HCT116 (cell line): ENCODE results near the gene FBXL4. TPM values are rescaled to one million over a fixed set of nuclear protein-coding genes. Genes with fewer than 3 reads are reported as not detected.

Source experiments
- ATAC-seq: fragments of 200-7000 bp; cut with Tn5 transposase; 2 replicates; pipeline ENCODE4 v1.9.1; 2020; ENCODE audit warnings: mild to moderate bottlenecking, moderate library complexity
- BruUV-seq: library from RNA; stranded (reverse); fragments of 400-500 nt; replicated peaks from 2 replicates; lab custom pipeline; 2021; lab: Mats Ljungman, UMichigan
- CTCF ChIA-PET: fragments of 300-600 bp; sonication (Branson Sonifier 250); formaldehyde crosslinking; loops from one replicate; lab custom pipeline; 2021; ENCODE audit warnings: antibody characterized with exemption; lab: Charles Lee
- POLR2A ChIA-PET: fragments of 300-600, 350-600 bp; sonication (Branson Sonifier 250); formaldehyde crosslinking; loops from one replicate; lab custom pipeline; 2021; ENCODE audit warnings: antibody characterized with exemption; lab: Charles Lee
- RAD21 ChIA-PET, 2 experiments: fragments of 300-600 bp; sonication (Branson Sonifier 250); formaldehyde crosslinking; loops; one replicate each; lab custom pipeline; 2023; ENCODE audit warnings: low total read pairs in 2 of 2; ENCODE audit not compliant: uncharacterized antibody in 2 of 2, unreplicated experiment in 2 of 2, low non-redundant PET in 1 of 2; lab: Charles Lee
- DNase-seq: peaks from one replicate; pipeline ENCODE4 v3.0.0-alpha.2; 2010; ENCODE audit warnings: low read depth, low spot score
- H2AFZ ChIP-seq: fragments of 200-600 bp; shearing (Covaris generic), sonication (generic); 2 replicates; pipeline ENCODE4 v1.6.1; 2017; ENCODE audit warnings: low read depth, mixed run types, mixed read lengths, antibody characterized with exemption, low read length; ENCODE audit not compliant: poor library complexity, severe bottlenecking
- H3K27ac ChIP-seq: 2 replicates; pipeline ENCODE4 v1.5.1; 2012; ENCODE audit warnings: low read depth, low read length
- H3K27me3 ChIP-seq: fragments of 200-600 bp; sonication (generic); 2 replicates; pipeline ENCODE4 v1.6.1; 2016; ENCODE audit warnings: mixed run types, low read length, mixed read lengths; ENCODE audit not compliant: insufficient read depth
- H3K36me3 ChIP-seq, 2 experiments: fragments of 200-500 bp in 1 of 2; fragments of 200-600 bp in 1 of 2; sonication (Bioruptor generic) in 1 of 2; sonication (generic) in 1 of 2; 2 replicates each; pipeline versions ENCODE4 v1.5.1 to v1.6.1; 2014 to 2016; ENCODE audit warnings: low read length in 2 of 2, inconsistent platforms in 1 of 2, mixed read lengths in 1 of 2, mixed run types in 1 of 2; ENCODE audit not compliant: insufficient read depth in 2 of 2, control insufficient read depth in 1 of 2
- H3K4me1 ChIP-seq, 2 experiments: fragments of 200-600 bp in 1 of 2; sonication (generic) in 1 of 2; 2 replicates each; pipeline versions ENCODE4 v1.5.1 to v1.6.1; 2012 to 2017; ENCODE audit warnings: low read length in 2 of 2, inconsistent platforms in 1 of 2, mild to moderate bottlenecking in 1 of 2, mixed read lengths in 1 of 2, mixed run types in 1 of 2, moderate library complexity in 1 of 2; ENCODE audit not compliant: insufficient read depth in 2 of 2, control insufficient read depth in 1 of 2
- H3K4me2 ChIP-seq: fragments of 200-600 bp; sonication (generic); 2 replicates; pipeline ENCODE4 v1.6.1; 2017; ENCODE audit warnings: mixed run types, low read length, mixed read lengths
- H3K4me3 ChIP-seq, 2 experiments: fragments of 200-600 bp in 1 of 2; sonication (generic) in 1 of 2; replicated peaks in 1 of 2; 2 replicates each; pipeline ENCODE4 v1.5.1; 2011 to 2016; ENCODE audit warnings: low read length in 2 of 2, control low read depth in 1 of 2, low read depth in 1 of 2, mild to moderate bottlenecking in 1 of 2, mixed read lengths in 1 of 2, mixed run types in 1 of 2
- H3K79me2 ChIP-seq: fragments of 200-600 bp; sonication (generic); 2 replicates; pipeline ENCODE4 v1.6.1; 2017; ENCODE audit warnings: mild to moderate bottlenecking, mixed run types, low read length, moderate library complexity, mixed read lengths; ENCODE audit not compliant: insufficient read depth
- H3K9ac ChIP-seq: fragments of 200-600 bp; sonication (generic); 2 replicates; pipeline ENCODE4 v1.6.1; 2016; ENCODE audit warnings: low read length, mixed read lengths
- H3K9me2 ChIP-seq: fragments of 200-600 bp; sonication (generic), shearing (Covaris generic); 2 replicates; pipeline ENCODE4 v1.6.1; 2017; ENCODE audit warnings: mixed run types, mild to moderate bottlenecking, moderate library complexity; ENCODE audit not compliant: insufficient read depth
- H3K9me3 ChIP-seq, 2 experiments: fragments of 200-500 bp in 1 of 2; fragments of 200-600 bp in 1 of 2; sonication (Bioruptor generic) in 1 of 2; sonication (generic) in 1 of 2; 2 replicates each; pipeline ENCODE4 v1.6.1; 2014 to 2017; ENCODE audit warnings: low read length in 2 of 2, mixed read lengths in 2 of 2, inconsistent platforms in 1 of 2, low read depth in 1 of 2, mild to moderate bottlenecking in 1 of 2, mixed run types in 1 of 2, moderate library complexity in 1 of 2; ENCODE audit not compliant: control insufficient read depth in 1 of 2, insufficient read depth in 1 of 2
- H4K20me1 ChIP-seq: fragments of 200-600 bp; sonication (generic), shearing (Covaris generic); 2 replicates; pipeline ENCODE4 v1.6.1; 2017; ENCODE audit warnings: mixed run types, mild to moderate bottlenecking, moderate library complexity; ENCODE audit not compliant: insufficient read depth
- CEBPB ChIP-seq: IDR thresholded peaks from 2 replicates; pipeline ENCODE4 v1.6.1; 2012; ENCODE audit warnings: low read depth
- EZH2 ChIP-seq: fragments of 200-600 bp; sonication (generic); IDR thresholded peaks from 2 replicates; pipeline ENCODE4 v1.6.1; 2017; ENCODE audit warnings: antibody characterized with exemption, mixed run types
- EZH2phosphoT487 ChIP-seq: fragments of 200-600 bp; IDR thresholded peaks from 2 replicates; pipeline ENCODE4 v1.6.1; 2018; ENCODE audit warnings: antibody characterized with exemption, borderline replicate concordance
- RAD21 ChIP-seq: IDR thresholded peaks from 2 replicates; pipeline ENCODE4 v1.6.1; 2012; ENCODE audit warnings: low read depth, mild to moderate bottlenecking
- intact Hi-C: fragments of 100-400 bp; cut with micrococcal nuclease; formaldehyde crosslinking; loops from 2 replicates; pipeline ENCODE4 v1.10.0; 2022
- total RNA-seq: library from RNA; stranded (reverse); gene quantifications from one replicate; pipeline ENCODE4 v1.2.1, GENCODE V29; 2021; ENCODE audit not compliant: unreplicated experiment
- TF ChIP-seq, protein P1 (sequence below), 3 experiments: fragments of 200-600 bp in 1 of 3; sonication (generic) in 1 of 3; IDR thresholded peaks in 2 of 3; conservative IDR thresholded peaks in 1 of 3; 2 replicates each; pipeline ENCODE4 v1.5.1; 2012 to 2017; ENCODE audit warnings: low read depth in 2 of 3, low read length in 2 of 3, antibody characterized with exemption in 1 of 3, borderline replicate concordance in 1 of 3, control low read depth in 1 of 3, mild to moderate bottlenecking in 1 of 3, mixed read lengths in 1 of 3, mixed run types in 1 of 3, moderate library complexity in 1 of 3; ENCODE audit not compliant: insufficient read depth in 1 of 3
- TF ChIP-seq, protein P2 (sequence below): IDR thresholded peaks from 2 replicates; pipeline ENCODE4 v1.6.1; 2012

FBXL4 gene
- total RNA-seq, 1 experiment from 2014 or later = 15.7 TPM

DNA sequence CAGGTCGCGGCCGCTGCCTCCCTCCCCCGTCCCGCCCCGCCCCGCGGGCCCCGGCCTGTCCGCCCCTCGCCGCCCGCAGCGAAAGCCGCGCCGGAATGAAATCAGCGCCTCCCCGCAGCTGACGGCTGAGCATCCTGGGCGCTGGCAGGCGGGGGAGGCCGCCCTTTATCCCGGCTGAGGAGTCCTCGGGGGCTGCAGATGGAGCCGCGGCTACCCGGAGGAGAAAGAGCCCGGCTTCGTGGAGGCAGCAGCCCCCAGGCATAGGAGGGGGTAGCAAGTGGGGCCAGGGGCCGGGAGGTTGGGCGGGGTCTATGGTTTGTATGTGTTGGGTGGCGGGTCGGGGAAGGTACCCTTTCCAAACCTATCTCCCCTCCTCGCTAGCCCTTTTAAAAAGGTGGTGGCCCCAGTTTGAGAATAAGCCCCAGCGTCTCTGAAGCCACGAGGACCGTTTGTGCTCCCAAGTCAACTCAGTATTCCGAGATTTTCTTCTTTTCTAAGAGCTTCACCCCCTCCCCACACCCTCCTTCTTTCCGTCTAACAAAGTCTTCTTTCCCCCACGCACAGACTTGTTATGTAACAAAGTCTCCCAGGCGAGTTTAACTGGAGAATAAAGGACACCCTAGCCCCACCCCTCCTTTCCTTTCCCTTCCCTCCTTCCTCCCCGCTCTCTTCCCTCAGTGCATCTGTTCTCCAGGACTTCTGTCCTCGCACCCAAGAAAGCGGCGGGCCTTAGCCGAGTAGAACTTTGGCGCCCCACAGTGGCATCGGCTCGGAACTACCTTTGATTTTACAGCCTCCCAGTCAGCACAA lies 102.3 kb downstream of the FBXL4 start:
- ATAC-seq = peak; percentile 97
- intact Hi-C loops = loop anchor here (5.0 to 10.0 kb wide), 5 partner anchors 272 to 1778 kb away; no protein-coding TSS in a partner anchor
- H3K27me3 ChIP-seq = no peaks in the 10 kb centered on the region
- RAD21 ChIA-PET = interaction anchor here in 1 of 2 experiments (0.7 kb wide), 1 partner anchor 69 kb away, joined by 3 read pairs; no protein-coding TSS in a partner anchor
- no peaks in the 10 kb centered on the region for H4K20me1 ChIP-seq
- TF ChIP-seq CEBPB (no peak), EZH2phosphoT487 (no peak), RAD21 (peak; percentile 80), EZH2 (no peak)
- TF ChIP-seq, protein P1, sequence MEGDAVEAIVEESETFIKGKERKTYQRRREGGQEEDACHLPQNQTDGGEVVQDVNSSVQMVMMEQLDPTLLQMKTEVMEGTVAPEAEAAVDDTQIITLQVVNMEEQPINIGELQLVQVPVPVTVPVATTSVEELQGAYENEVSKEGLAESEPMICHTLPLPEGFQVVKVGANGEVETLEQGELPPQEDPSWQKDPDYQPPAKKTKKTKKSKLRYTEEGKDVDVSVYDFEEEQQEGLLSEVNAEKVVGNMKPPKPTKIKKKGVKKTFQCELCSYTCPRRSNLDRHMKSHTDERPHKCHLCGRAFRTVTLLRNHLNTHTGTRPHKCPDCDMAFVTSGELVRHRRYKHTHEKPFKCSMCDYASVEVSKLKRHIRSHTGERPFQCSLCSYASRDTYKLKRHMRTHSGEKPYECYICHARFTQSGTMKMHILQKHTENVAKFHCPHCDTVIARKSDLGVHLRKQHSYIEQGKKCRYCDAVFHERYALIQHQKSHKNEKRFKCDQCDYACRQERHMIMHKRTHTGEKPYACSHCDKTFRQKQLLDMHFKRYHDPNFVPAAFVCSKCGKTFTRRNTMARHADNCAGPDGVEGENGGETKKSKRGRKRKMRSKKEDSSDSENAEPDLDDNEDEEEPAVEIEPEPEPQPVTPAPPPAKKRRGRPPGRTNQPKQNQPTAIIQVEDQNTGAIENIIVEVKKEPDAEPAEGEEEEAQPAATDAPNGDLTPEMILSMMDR (IDR thresholded peaks at IDR 0.05 in 2 of 3, conservative IDR thresholded peaks at IDR 0.05 in 1 of 3; ENCODE audit: borderline replicate concordance in 1 of 3, insufficient read depth in 1 of 3, low read depth in 2 of 3, low read length in 2 of 3) = peak; percentile 57 to 91 (median 84); a peak in 5 of 6 replicates
- TF ChIP-seq, protein P2, sequence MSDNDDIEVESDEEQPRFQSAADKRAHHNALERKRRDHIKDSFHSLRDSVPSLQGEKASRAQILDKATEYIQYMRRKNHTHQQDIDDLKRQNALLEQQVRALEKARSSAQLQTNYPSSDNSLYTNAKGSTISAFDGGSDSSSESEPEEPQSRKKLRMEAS = no peak
- no peaks in the 10 kb centered on the region for H3K9me2 ChIP-seq
- H2AFZ ChIP-seq = no peak overlapping the region
- DNase-seq = peak; percentile 34
- no peak overlapping the region for H3K4me3 ChIP-seq
- H3K9me3 ChIP-seq = no peaks in the 10 kb centered on the region
- no peak overlapping the region for H3K27ac ChIP-seq
- no TSS peak for BruUV-seq
- no peak overlapping the region for H3K4me2 ChIP-seq
- no peaks in the 10 kb centered on the region for H3K79me2 ChIP-seq
- H3K4me1 ChIP-seq = no peaks in the 10 kb centered on the region
- no peaks in the 10 kb centered on the region for H3K36me3 ChIP-seq
- no peak overlapping the region for H3K9ac ChIP-seq
- POLR2A ChIA-PET = no interaction called here
- CTCF ChIA-PET = no interaction called here
